Liver (tissue), 9 donors: ENCODE results near the gene KSR2. TPM values are rescaled to one million over a fixed set of nuclear protein-coding genes. Genes with fewer than 3 reads are reported as not detected.

Experiments used
- DNase-seq: peaks from one replicate; pipeline ENCODE4 v3.0.0-alpha.2; 2017; ENCODE audit warnings: low spot score
- H3K27ac ChIP-seq, 2 donors: one replicate each; pipeline ENCODE4 v1.7.0; 2013; ENCODE audit warnings: inconsistent platforms in 2 of 2, low read length in 2 of 2, control low read depth in 1 of 2, low read depth in 1 of 2, mild to moderate bottlenecking in 1 of 2
- H3K27me3 ChIP-seq, 4 donors: one replicate each; pipeline versions ENCODE4 v1.6.1 to v1.7.0; 2013; ENCODE audit warnings: low read length in 3 of 4, inconsistent platforms in 1 of 4, mild to moderate bottlenecking in 1 of 4, moderate library complexity in 1 of 4; ENCODE audit not compliant: control insufficient read depth in 4 of 4, insufficient read depth in 4 of 4
- H3K36me3 ChIP-seq, 4 donors: one replicate each; pipeline versions ENCODE4 v1.6.1 to v1.7.0; 2013; ENCODE audit warnings: low read length in 3 of 4, mild to moderate bottlenecking in 3 of 4, low read depth in 1 of 4, moderate library complexity in 1 of 4; ENCODE audit not compliant: control insufficient read depth in 4 of 4, insufficient read depth in 3 of 4
- H3K4me1 ChIP-seq, 4 donors: one replicate each; pipeline versions ENCODE4 v1.6.1 to v1.7.0; 2013; ENCODE audit warnings: low read length in 3 of 4, mild to moderate bottlenecking in 3 of 4, moderate library complexity in 1 of 4; ENCODE audit not compliant: control insufficient read depth in 4 of 4, insufficient read depth in 4 of 4
- H3K4me3 ChIP-seq, 3 donors: one replicate each; pipeline versions ENCODE4 v1.6.1 to v1.7.0; 2013; ENCODE audit warnings: low read length in 3 of 3, control low read depth in 1 of 3, low read depth in 1 of 3, mild to moderate bottlenecking in 1 of 3
- H3K9ac ChIP-seq, 2 donors: one replicate each; pipeline ENCODE4 v1.7.0; 2013; ENCODE audit warnings: low read length in 2 of 2, mild to moderate bottlenecking in 2 of 2, moderate library complexity in 2 of 2, control low read depth in 1 of 2, low read depth in 1 of 2
- H3K9me3 ChIP-seq, 4 donors: one replicate each; pipeline versions ENCODE4 v1.6.1 to v1.7.0; 2013; ENCODE audit warnings: low read length in 3 of 4; ENCODE audit not compliant: control insufficient read depth in 4 of 4
- EGR1 ChIP-seq, 2 donors: IDR thresholded peaks; 2 replicates each; pipeline ENCODE4 v1.6.1; 2016 to 2018; ENCODE audit warnings: antibody characterized with exemption in 2 of 2, low read depth in 2 of 2
- FOXA2 ChIP-seq: IDR thresholded peaks from 2 replicates; pipeline ENCODE4 v1.6.1; 2016; ENCODE audit warnings: antibody characterized with exemption
- GABPA ChIP-seq, 2 donors: IDR thresholded peaks in 1 of 2; conservative IDR thresholded peaks in 1 of 2; 2 replicates each; pipeline ENCODE4 v1.6.1; 2016; ENCODE audit warnings: antibody characterized with exemption in 2 of 2, mild to moderate bottlenecking in 1 of 2, moderate library complexity in 1 of 2
- HNF4A ChIP-seq, 2 donors: conservative IDR thresholded peaks; 2 replicates each; pipeline ENCODE4 v1.6.1; 2016; ENCODE audit warnings: antibody characterized with exemption in 2 of 2, mild to moderate bottlenecking in 2 of 2
- HNF4G ChIP-seq: IDR thresholded peaks from 2 replicates; pipeline ENCODE4 v1.6.1; 2016; ENCODE audit warnings: antibody characterized with exemption
- JUND ChIP-seq, 2 donors: IDR thresholded peaks; 2 replicates each; pipeline ENCODE4 v1.6.1; 2016; ENCODE audit warnings: antibody characterized with exemption in 2 of 2
- NR2F2 ChIP-seq: IDR thresholded peaks from 2 replicates; pipeline ENCODE4 v1.6.1; 2016; ENCODE audit warnings: antibody characterized with exemption
- RAD21 ChIP-seq, 2 donors: IDR thresholded peaks; 2 replicates each; pipeline ENCODE4 v1.6.1; 2016; ENCODE audit warnings: antibody characterized with exemption in 2 of 2, mild to moderate bottlenecking in 2 of 2
- REST ChIP-seq: IDR thresholded peaks from 2 replicates; pipeline ENCODE4 v1.6.1; 2016; ENCODE audit warnings: antibody characterized with exemption, mild to moderate bottlenecking
- RXRA ChIP-seq, 2 donors: IDR thresholded peaks; 2 replicates each; pipeline ENCODE4 v1.6.1; 2017 to 2018; ENCODE audit warnings: antibody characterized with exemption in 2 of 2, mild to moderate bottlenecking in 1 of 2
- SP1 ChIP-seq: IDR thresholded peaks from 2 replicates; pipeline ENCODE4 v1.6.1; 2018; ENCODE audit warnings: antibody characterized with exemption, mild to moderate bottlenecking
- TAF1 ChIP-seq: conservative IDR thresholded peaks from 2 replicates; pipeline ENCODE4 v1.6.1; 2016; ENCODE audit warnings: antibody characterized with exemption, mild to moderate bottlenecking
- ZBTB33 ChIP-seq: IDR thresholded peaks from 2 replicates; pipeline ENCODE4 v1.6.1; 2016; ENCODE audit warnings: antibody characterized with exemption
- WGBS: extraction: QIAGEN DNeasy Blood & Tissue Kit; methylation state at CpG from one replicate; pipeline ENCODE4 v1.1.7; 2013; 5-methylcytosine and 5-hydroxymethylcytosine counted together
- polyA plus RNA-seq, 2 donors: library from polyadenylated mRNA; stranded (reverse) in 1 of 2; unstranded in 1 of 2; fragments of 200-250 nt in 1 of 2; fragments of >200 nt in 1 of 2; fragmentation: Nextera tagmentation in 1 of 2; extraction: Ambion mirVana in 1 of 2; gene quantifications; one replicate each; pipeline versions ENCODE4 v1.2.1 to v1.2.3, GENCODE V29; 2013 to 2015
- total RNA-seq, 2 donors: library from RNA; depleted of rRNA; stranded (reverse); fragments of >200 nt; gene quantifications; one replicate each; pipeline ENCODE4 v1.2.3, GENCODE V29; 2014
- TF ChIP-seq, protein P1 (sequence below): IDR thresholded peaks from 2 replicates; pipeline ENCODE4 v1.6.1; 2016; ENCODE audit warnings: antibody characterized with exemption
- donor health status: healthy.
- donor health status: healthy.
- donor health status: healthy.
- donor health status: healthy.
- donor health status: healthy.

The KSR2 gene
- total and polyA plus RNA-seq, 4 donors = under 0.01 to 0.02 (median under 0.01) TPM; not detected in 1

- Histone ChIP-seq H3K27me3 (no peaks in the 10 kb centered on the region), H3K9me3 (no peaks in the 10 kb centered on the region), H3K9ac (no peak overlapping the region), H3K4me3 (no peak overlapping the region), H3K27ac (no peak overlapping the region), H3K4me1 (no peaks in the 10 kb centered on the region), H3K36me3 (no peaks in the 10 kb centered on the region)
- DNase-seq = no peak
- no peak for TF ChIP-seq FOXA2
- no peak for TF ChIP-seq RXRA (IDR thresholded peaks at IDR 0.05)
Measured at GRCh38 chr12:117622087-117622486, 346.7 kb downstream of the KSR2 start.

- 73% methylated on average over 7 of the region's 7 CpGs for WGBS
- H3K36me3 ChIP-seq = no peaks in the 10 kb centered on the region
- H3K4me1 ChIP-seq = no peaks in the 10 kb centered on the region
- no peak for DNase-seq
- no peaks in the 10 kb centered on the region for H3K9me3 ChIP-seq
- TF ChIP-seq GABPA (IDR thresholded peaks at IDR 0.05 in 1 of 2, conservative IDR thresholded peaks at IDR 0.05 in 1 of 2) (no peak), EGR1 (IDR thresholded peaks at IDR 0.05; ENCODE audit: low read depth in 2 of 2) (no peak), FOXA2 (no peak), HNF4G (no peak), REST (no peak), ZBTB33 (no peak), JUND (IDR thresholded peaks at IDR 0.05) (no peak), NR2F2 (no peak)
- TF ChIP-seq, protein P1, sequence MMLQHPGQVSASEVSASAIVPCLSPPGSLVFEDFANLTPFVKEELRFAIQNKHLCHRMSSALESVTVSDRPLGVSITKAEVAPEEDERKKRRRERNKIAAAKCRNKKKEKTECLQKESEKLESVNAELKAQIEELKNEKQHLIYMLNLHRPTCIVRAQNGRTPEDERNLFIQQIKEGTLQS = no peak
- no peak overlapping the region for H3K27ac ChIP-seq
- no peak overlapping the region for H3K9ac ChIP-seq
- H3K27me3 ChIP-seq = peaks cover 0 to 3% (median 0%) of the 10 kb centered on the region in 4 donors
- no peak overlapping the region for H3K4me3 ChIP-seq
Measured at GRCh38 chr12:117607778-117608177, 361.0 kb downstream of the KSR2 start.

DNA sequence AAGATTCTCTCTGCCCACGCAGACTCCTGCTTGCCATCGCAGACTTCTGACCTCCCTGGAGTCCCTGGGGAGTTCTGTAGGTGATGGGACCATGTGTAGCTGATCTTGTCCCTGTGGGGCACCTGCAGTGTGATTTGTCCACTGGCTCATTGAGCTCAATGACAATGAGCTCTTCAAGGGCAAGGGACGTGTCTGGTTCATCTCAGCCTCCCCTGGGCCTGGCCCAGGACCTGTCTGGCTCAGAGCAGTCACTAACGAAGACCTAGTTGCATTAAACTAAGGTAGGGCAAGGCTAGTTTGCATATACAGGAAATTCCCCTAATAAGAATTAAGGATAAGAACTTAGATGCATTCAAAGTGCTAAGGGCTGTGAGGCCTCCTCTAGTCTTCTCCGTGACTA is 361.8 kb downstream of the KSR2 start:
- Histone ChIP-seq H3K36me3 (no peaks in the 10 kb centered on the region), H3K4me1 (no peaks in the 10 kb centered on the region), H3K4me3 (no peak overlapping the region)

More for the DNA sequence above, 361.8 kb downstream of the KSR2 start:
- WGBS = 56% methylated on average over 5 of the region's 5 CpGs
- no peak for TF ChIP-seq SP1
- TF ChIP-seq EGR1 (IDR thresholded peaks at IDR 0.05; ENCODE audit: low read depth in 2 of 2) = no peak
- TF ChIP-seq TAF1 = no peak
- no peak for TF ChIP-seq RAD21 (IDR thresholded peaks at IDR 0.05)
- TF ChIP-seq NR2F2 = no peak
- no peak for TF ChIP-seq HNF4A (conservative IDR thresholded peaks at IDR 0.05)
- no peak overlapping the region for H3K27ac ChIP-seq
- no peaks in the 10 kb centered on the region for H3K9me3 ChIP-seq
- peaks cover 0 to 3% (median 0%) of the 10 kb centered on the region in 4 donors for H3K27me3 ChIP-seq
- H3K9ac ChIP-seq = no peak overlapping the region
- DNase-seq = no peak
